Neural crest cell (in vitro differentiated cells): ENCODE results near the gene CAPN13. TPM values are rescaled to one million over a fixed set of nuclear protein-coding genes. Genes with fewer than 3 reads are reported as not detected.

Experiments
- DNase-seq: peaks from one replicate; pipeline ENCODE4 v3.0.0; 2021; ENCODE audit warnings: low read depth, mixed read lengths, low spot score
- H3K27ac Mint-ChIP-seq: one replicate; pipeline ENCODE4 v1.8.0; 2021; ENCODE audit warnings: mild to moderate bottlenecking, mixed read lengths; ENCODE audit not compliant: unreplicated experiment
- H3K27me3 Mint-ChIP-seq: 2 replicates; pipeline ENCODE4 v1.8.0; 2021; ENCODE audit warnings: low read depth, mild to moderate bottlenecking, mixed read lengths
- H3K36me3 Mint-ChIP-seq: 2 replicates; pipeline ENCODE4 v1.8.0; 2021; ENCODE audit warnings: low read depth, mild to moderate bottlenecking, mixed read lengths
- H3K4me1 Mint-ChIP-seq: 2 replicates; pipeline ENCODE4 v1.8.0; 2021; ENCODE audit warnings: mixed read lengths
- H3K4me3 Mint-ChIP-seq: one replicate; pipeline ENCODE4 v1.8.0; 2021; ENCODE audit warnings: mild to moderate bottlenecking, mixed read lengths
- H3K9me3 Mint-ChIP-seq: 2 replicates; pipeline ENCODE4 v1.8.0; 2021; ENCODE audit warnings: mixed read lengths
- total RNA-seq: library from RNA; stranded (reverse); gene quantifications from 2 replicates; pipeline ENCODE4 v1.2.1, GENCODE V29; 2021
- TF ChIP-seq, protein P1 (sequence below): fragments of 200-600 bp; sonication (generic); conservative IDR thresholded peaks from 2 replicates; pipeline ENCODE4 v1.5.0; 2021; ENCODE audit warnings: antibody characterized with exemption, mild to moderate bottlenecking

Gene CAPN13
- total RNA-seq, 1 donor from 2014 or later = not detected

DNA sequence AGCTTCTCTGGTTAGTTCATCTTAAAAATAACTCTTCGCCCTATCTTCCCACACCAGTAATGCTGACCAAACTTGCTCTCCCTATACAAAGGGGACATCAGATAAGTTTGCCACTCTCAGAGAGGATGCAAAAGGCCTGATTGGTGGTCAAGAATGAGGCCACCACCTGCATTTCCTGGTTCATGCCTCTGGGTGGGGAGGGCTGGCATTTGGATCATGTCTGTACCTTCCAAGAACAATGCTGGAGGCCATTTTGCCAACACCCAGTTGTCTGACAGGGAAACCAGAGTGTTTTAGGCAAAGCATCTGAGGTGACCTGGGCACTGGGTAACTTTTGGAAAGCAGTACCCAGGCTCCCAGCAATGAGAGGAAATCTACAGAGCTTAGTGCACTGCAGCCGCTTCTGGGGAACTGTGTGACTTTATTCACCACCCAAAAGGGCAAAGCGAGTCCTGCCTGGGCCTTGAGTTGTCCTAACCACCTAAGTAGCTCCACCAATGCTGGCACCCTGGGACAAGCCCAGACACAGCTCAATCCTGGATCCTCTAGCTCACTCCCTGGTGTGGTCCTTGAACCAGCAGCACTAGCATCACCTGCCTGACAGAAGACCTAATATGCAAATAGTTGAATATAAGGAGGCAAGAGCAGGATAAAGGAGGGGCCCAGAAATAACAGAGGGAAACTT, 35.1 kb downstream of the CAPN13 start:
- peaks cover 11% of the 10 kb centered on the region for H3K27me3 Mint-ChIP-seq
- peaks cover 4% of the 10 kb centered on the region for H3K4me1 Mint-ChIP-seq
- no peaks in the 10 kb centered on the region for H3K9me3 Mint-ChIP-seq
- H3K27ac Mint-ChIP-seq = no peak overlapping the region
- no peaks in the 10 kb centered on the region for H3K36me3 Mint-ChIP-seq
- no peak for DNase-seq
- no peak overlapping the region for H3K4me3 Mint-ChIP-seq
- TF ChIP-seq, protein P1, sequence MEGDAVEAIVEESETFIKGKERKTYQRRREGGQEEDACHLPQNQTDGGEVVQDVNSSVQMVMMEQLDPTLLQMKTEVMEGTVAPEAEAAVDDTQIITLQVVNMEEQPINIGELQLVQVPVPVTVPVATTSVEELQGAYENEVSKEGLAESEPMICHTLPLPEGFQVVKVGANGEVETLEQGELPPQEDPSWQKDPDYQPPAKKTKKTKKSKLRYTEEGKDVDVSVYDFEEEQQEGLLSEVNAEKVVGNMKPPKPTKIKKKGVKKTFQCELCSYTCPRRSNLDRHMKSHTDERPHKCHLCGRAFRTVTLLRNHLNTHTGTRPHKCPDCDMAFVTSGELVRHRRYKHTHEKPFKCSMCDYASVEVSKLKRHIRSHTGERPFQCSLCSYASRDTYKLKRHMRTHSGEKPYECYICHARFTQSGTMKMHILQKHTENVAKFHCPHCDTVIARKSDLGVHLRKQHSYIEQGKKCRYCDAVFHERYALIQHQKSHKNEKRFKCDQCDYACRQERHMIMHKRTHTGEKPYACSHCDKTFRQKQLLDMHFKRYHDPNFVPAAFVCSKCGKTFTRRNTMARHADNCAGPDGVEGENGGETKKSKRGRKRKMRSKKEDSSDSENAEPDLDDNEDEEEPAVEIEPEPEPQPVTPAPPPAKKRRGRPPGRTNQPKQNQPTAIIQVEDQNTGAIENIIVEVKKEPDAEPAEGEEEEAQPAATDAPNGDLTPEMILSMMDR = no peak

DNA sequence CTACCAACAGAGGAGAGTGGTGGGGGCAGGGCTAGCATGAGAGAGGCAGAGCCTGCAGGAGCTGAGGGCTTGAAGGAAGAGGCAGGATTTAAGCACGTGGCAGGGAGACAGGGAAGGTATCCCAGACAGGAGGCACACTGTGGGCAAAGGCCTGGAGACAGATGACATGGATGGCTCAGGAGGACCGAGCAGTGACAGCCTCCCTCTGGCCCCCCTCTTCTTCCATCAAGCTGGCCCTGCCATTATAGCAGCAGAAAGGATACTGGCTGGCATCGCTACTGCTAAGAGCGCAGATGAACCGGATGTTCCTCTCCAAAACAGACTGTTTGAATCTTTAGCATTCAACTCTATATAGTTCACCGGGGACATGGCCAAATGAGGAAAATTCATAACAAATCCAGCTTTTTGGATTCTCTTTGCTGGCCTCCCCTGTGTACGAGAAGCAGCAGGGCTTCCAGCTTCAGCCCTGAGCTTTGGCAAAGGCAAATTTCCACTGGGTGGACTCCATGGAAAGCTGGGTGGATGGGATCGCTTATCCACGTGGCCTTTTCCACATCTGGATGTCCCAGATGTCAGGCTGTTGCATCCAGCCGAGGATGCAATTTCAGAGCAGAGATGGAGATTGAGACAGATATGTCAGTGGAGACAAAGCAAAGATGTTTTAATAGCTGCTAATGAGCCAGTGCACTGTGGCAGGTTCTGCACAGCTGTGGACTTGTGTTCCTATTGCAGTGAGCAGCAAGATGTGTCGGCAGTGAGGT, 36.2 kb downstream of the CAPN13 start:
- Mint-ChIP-seq H3K9me3 (no peaks in the 10 kb centered on the region), H3K27ac (no peak overlapping the region)
- TF ChIP-seq, protein P1 = no peak

DNA sequence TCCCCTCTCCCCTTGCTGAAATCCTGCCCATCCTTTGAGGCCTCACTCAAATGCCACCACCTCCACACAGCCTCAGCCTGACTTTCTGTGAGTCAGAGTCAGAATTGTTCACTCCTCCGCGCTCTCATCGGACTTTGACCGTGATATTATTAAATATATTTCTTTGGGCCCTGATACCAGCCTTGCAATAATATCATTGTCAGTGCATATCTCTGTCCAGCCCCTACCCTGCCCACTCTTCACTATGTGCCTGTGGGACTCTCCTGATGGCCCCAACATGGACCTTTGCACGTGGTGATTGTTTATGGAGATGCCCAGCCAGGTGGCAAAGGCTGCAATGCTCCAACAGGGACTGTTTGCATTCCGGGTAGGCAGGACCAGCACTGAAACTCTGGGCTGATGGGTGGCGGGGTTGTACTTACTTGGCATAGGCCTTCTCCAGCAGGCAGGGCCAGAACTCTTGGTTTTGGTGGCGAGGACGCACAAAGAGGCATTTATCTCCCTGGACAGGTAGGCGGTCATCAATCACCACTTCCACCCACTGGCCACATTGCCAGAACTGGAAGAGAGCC, 37.3 kb downstream of the CAPN13 start:
- no peak for DNase-seq
- Mint-ChIP-seq H3K36me3 (no peaks in the 10 kb centered on the region), H3K27me3 (peaks cover 10% of the 10 kb centered on the region)

More for the DNA sequence above, 36.2 kb downstream of the CAPN13 start:
- Mint-ChIP-seq H3K27me3 (peaks cover 13% of the 10 kb centered on the region), H3K4me1 (peaks cover 4% of the 10 kb centered on the region), H3K36me3 (no peaks in the 10 kb centered on the region), H3K4me3 (no peak overlapping the region)
- no peak for DNase-seq

DNA sequence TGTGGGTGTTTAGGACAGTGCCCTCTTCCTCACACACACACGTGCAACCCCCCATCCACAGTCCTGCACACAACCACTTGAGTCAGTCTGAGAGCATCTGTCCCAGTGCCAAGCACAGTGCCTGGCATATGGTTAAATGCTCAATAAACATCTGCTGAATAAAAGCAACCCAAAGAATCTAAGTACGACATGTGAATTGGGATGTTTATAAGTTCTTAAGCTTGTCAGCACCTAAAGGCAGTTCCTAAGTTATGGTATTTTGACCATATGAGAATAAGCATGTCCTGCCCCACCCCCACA, 37.8 kb downstream of the CAPN13 start:
- peaks cover 9% of the 10 kb centered on the region for H3K27me3 Mint-ChIP-seq
- TF ChIP-seq, protein P1 = no peak
- DNase-seq = no peak
- H3K4me1 Mint-ChIP-seq = peaks cover 4% of the 10 kb centered on the region
- no peak overlapping the region for H3K27ac Mint-ChIP-seq
- no peaks in the 10 kb centered on the region for H3K36me3 Mint-ChIP-seq
- no peaks in the 10 kb centered on the region for H3K9me3 Mint-ChIP-seq
- H3K4me3 Mint-ChIP-seq = no peak overlapping the region

More for the DNA sequence above, 37.3 kb downstream of the CAPN13 start:
- Mint-ChIP-seq H3K4me1 (peaks cover 4% of the 10 kb centered on the region), H3K9me3 (no peaks in the 10 kb centered on the region), H3K4me3 (no peak overlapping the region), H3K27ac (no peak overlapping the region)
- TF ChIP-seq, protein P1 = no peak

GRCh38 chr2:30768708-30769480, 38.4 kb downstream of the CAPN13 start:
- no peak overlapping the region for H3K4me3 Mint-ChIP-seq
- DNase-seq = no peak
- no peaks in the 10 kb centered on the region for H3K36me3 Mint-ChIP-seq
- TF ChIP-seq, protein P1 = no peak
- H3K27ac Mint-ChIP-seq = no peak overlapping the region
- no peaks in the 10 kb centered on the region for H3K9me3 Mint-ChIP-seq
- H3K4me1 Mint-ChIP-seq = peaks cover 4% of the 10 kb centered on the region
- H3K27me3 Mint-ChIP-seq = peaks cover 6% of the 10 kb centered on the region
